ENCODE data around the gene SLC2A8.

DNA sequence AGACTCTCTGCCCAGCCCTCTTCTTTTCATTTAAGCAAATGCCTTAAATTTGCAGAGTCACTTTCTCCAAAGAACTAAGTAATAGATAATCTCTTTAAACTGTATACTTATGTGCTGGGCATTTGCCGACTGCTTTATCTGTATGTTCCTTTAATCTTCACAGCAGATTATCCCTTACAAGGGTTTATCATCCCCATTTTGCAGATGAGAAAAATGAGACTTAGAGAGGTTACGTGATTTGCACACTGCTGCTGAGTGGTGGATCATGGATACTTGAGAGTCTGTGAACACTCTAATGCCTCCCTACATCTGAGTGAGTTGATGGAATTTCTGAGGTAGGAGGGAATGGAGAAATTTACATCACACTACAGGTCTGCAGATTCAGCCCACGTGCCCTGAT, 31.4 kb downstream of the SLC2A8 start:
- TF ChIP-seq, protein P1, sequence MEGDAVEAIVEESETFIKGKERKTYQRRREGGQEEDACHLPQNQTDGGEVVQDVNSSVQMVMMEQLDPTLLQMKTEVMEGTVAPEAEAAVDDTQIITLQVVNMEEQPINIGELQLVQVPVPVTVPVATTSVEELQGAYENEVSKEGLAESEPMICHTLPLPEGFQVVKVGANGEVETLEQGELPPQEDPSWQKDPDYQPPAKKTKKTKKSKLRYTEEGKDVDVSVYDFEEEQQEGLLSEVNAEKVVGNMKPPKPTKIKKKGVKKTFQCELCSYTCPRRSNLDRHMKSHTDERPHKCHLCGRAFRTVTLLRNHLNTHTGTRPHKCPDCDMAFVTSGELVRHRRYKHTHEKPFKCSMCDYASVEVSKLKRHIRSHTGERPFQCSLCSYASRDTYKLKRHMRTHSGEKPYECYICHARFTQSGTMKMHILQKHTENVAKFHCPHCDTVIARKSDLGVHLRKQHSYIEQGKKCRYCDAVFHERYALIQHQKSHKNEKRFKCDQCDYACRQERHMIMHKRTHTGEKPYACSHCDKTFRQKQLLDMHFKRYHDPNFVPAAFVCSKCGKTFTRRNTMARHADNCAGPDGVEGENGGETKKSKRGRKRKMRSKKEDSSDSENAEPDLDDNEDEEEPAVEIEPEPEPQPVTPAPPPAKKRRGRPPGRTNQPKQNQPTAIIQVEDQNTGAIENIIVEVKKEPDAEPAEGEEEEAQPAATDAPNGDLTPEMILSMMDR (IDR thresholded peaks at IDR 0.05; ENCODE audit: low read depth, low read length) = no peak
- TF ChIP-seq POLR2A (IDR thresholded peaks at IDR 0.05; ENCODE audit: extremely low read depth, insufficient read length) = no peak
- TF ChIP-seq, protein P2, sequence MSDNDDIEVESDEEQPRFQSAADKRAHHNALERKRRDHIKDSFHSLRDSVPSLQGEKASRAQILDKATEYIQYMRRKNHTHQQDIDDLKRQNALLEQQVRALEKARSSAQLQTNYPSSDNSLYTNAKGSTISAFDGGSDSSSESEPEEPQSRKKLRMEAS (IDR thresholded peaks at IDR 0.05; ENCODE audit: low read depth, low read length) = no peak
- TF ChIP-seq MYC (IDR thresholded peaks at IDR 0.05; ENCODE audit: low read depth, low read length) = no peak
